NCI-H1417 treated with DMSO at 0.1 percent for 48 hours (cell line): ENCODE data around the gene PEX1.
"Not testable (repeated sequence)": the region's sequence is repeated elsewhere in the genome, so short reads cannot be mapped to it uniquely, and the experiment has no call there.

Source experiments
- DNase-seq: peaks from one replicate; lab custom pipeline; 2025; lab: John Stamatoyannopoulos, UW

The PEX1 gene

DNA sequence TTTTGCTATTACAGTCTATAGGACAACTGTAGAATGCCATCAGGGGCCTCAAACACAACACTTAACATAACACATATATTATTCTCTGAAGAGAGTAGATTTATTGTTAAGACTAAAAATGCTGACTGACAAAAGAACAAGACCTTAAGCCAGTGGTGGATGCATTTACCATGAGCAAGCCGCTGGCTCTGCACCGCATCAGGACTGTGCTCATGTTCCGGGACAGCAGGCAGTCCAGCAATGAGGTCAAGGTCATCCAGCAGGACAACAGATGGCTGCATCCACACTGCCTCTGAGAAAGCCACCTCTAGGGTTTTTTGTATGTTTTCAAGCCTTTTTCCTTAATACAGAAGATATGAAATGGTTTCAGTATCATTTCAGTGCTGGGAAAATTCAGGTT, 23.8 kb downstream of the PEX1 start:
- no peak for DNase-seq

DNA sequence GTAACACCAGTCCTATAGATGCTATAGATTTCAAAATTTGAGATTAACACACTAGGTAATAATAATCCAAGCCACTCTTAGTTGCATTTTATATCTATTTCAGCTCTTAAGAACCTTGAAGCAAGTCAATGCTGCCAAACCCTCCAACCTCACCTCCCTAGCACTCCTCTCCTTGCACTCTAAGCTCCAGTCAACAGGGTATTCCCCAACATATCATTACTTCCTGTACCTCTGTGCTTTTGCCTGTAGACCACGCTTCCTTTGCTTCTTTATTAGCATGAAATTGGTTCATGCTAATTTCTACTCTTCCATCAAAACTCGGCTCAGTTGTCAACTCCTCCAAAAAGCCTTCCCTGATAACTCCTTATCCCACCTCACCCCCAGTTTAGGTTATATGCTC, 24.6 kb downstream of the PEX1 start:
- DNase-seq, result no peak

GRCh38 chr7:92498557-92498956, 29.8 kb downstream of the PEX1 start:
- no peak for DNase-seq

DNA sequence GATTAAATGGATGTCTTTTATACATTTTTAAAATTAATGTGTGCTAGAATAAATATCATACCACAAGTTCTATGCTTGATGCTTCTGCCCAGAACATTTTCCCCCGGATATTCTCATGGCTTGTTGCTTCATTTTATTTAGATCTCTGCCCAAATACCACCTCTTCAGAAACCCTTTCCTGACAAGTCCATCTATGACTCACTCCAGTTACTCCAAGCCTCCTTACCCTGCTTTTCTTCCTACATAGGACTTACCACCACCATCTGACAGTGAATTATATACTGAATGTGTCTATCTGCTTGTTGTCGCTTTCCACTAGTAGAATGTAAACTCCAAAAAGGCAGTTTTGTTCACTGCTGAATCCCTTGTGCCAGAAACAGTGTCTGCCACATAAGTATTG, 31.4 kb downstream of the PEX1 start:
- no peak for DNase-seq

DNA sequence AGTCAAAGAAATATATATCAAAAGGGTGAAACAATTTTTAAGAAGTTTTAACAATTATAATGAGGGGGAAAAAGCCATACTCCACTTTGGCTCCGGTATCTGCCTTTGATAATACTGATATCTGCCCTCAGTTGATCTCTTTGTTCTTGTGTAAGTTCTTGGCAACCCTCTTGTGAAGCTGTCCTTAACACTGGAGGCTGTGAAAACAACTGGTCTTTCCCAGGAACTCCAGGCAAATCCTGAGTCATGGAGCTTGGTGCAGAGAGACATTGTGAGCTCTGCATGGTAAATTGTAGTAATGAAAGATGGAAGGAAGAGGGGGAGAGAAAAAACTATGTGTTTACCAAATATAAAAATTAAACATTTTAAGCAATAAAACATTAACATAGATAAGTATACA, 38.7 kb downstream of the PEX1 start:
- no peak for DNase-seq

GRCh38 chr7:92487804-92488203, 40.5 kb downstream of the PEX1 start:
- no peak for DNase-seq

GRCh38 chr7:92485974-92486373, 42.3 kb downstream of the PEX1 start:
- DNase-seq, result no peak

GRCh38 chr7:92485267-92485892, 42.9 kb downstream of the PEX1 start:
- no peak for DNase-seq

- not testable (repeated sequence) for DNase-seq
Measured at GRCh38 chr7:92484226-92484625, 44.1 kb downstream of the PEX1 start.

DNA sequence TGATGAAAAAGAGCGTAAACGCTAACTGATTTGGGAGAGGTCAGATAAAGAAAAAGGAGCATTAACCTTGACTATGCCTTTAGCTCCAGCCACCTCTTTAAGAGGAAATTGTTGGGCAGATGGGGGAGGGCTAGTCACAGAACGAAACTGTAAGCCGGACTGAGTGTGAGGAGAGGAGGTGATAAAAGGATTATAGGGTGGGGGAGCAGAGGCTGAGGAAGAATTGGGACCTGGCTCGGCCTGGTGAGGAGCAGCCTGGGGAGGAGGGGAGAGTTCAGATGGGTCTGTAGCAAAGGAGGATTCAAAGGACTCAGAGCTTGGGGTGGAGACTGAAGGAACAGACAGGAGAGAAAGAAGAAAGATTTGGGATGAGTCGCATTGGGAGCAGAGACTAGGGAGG, 44.7 kb downstream of the PEX1 start:
- not testable (repeated sequence) for DNase-seq

- DNase-seq, result not testable (repeated sequence)
Measured at GRCh38 chr7:92479146-92479545, 49.2 kb downstream of the PEX1 start.

DNA sequence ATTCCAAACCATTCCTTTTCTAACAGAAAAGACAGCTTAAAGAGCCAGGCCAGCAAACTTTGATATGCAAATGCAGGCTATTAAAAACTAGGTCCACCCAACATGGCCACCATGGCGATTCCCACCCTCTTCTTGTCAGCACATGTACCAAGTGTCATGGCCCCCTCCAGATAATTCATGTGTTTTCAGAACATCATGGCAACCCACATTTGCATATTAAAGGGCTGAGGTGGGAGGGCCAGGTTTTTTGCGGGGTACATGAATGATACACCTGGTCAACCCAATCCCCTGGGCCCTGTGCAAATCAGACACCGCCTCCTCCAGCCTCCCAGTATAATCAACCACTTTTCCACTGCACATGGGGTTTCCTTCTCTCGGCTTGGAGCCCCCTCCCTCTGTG, 49.6 kb downstream of the PEX1 start:
- no peak for DNase-seq

DNA sequence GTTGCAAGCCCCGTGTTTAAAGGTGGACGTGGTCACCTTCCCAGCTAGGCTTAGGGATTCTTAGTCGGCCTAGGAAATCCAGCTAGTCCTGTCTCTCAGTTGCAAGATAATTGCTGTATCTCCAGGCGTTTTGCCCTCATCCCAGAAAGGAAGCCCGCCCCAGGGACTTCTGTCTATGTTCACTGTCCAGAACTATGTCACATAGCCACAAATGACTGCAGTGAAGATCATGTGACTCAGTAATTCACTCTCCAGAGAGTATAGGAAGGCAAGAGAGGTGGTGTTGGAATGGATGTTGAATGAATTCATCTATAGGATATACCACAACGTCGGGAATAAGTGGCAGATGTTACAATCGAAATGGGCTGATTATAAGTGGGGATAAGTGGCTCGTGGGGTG, 50.2 kb downstream of the PEX1 start:
- DNase-seq, result no peak

- not testable (repeated sequence) for DNase-seq
Measured at GRCh38 chr7:92477681-92478080, 50.6 kb downstream of the PEX1 start, which contains the start of gene ERVW-1. Gene ERVW-1, minus strand, starts transcription at chr7:92477946. Its CDS starts 7,565 bp downstream, at chr7:92470381.

DNA sequence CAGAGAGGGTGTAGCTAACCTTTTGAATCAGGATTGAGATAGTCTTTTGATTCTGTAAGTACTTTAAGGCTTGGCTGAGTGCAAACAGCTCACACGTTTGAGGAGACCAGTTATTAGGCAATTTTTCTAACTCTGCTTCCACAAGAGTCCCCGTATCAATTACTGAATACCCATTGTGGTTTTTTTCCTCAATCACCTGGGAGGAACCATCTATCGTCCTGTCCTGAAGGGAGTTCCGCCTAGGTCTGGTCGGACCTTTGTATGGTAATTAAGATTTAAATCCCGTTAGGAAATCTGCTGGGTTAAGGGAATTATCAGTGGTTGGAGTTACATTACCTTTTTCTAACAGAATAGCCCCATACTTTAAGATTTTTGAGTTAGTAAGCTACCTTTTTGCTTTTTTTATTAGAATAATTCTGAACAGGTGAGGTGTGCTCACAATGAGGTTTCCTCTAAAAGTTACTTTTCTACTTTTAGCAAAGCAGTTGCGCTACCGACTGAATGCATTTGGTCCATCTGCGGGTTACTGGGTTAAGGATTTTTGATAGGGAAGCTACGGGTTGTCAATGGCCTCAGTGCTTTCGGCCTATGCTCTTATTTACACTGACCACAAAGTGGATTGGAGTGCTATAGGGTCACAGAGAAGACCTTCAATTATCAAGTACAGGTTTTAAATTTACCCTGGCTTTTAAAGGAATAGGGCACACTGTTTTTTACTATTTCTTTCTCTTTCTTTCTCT, 52.3 kb downstream of the PEX1 start:
- DNase-seq, result not testable (repeated sequence)

DNA sequence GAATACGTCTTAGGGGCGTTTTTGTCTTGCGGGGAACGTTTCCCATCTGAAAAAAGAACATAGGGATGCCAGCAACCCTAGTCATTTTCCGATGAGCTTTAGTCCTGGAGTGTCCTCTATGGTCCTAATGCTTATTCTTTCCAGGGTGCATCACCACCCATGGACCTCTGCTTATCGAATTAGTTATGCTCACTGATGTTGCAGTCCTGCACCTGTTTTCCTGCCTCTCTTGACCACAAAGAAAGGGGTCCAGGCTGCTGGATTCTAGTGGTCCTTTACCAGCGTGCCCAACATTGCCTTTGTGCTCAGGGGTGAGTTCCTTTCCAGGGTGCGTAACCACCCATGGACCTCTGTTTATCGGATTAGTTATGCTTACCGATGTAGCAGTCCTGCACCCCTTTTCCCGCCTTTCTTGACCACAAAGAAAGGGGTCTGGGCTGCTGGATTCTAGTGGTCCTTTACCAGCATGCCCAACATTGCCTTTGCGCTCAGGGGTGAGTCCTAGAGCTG, 53.0 kb downstream of the PEX1 start:
- not testable (repeated sequence) for DNase-seq

- DNase-seq, result not testable (repeated sequence)
Measured at GRCh38 chr7:92473989-92474388, 54.3 kb downstream of the PEX1 start.

DNA sequence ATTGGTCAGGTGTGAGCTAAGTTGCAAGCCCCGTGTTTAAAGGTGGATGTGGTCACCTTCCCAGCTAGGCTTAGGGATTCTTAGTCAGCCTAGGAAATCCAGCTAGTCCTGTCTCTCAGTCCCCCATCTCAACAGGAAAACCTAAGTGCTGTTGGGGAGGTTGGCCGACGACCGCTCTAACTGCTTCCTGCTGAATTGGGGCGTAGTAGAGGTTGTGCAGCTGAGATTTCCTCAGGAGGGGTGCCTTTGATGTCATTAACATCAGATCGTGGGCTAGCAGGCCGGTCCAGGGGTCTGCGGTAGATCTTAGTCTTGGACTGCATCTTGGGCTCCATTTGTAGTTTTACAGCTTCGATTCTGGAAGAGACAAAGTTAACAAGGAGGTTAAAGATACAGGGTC, 59.7 kb downstream of the PEX1 start:
- not testable (repeated sequence) for DNase-seq

GRCh38 chr7:92466682-92467081, 61.6 kb downstream of the PEX1 start:
- DNase-seq, result no peak

- no peak for DNase-seq
Measured at GRCh38 chr7:92464515-92464914, 63.8 kb downstream of the PEX1 start.

DNA sequence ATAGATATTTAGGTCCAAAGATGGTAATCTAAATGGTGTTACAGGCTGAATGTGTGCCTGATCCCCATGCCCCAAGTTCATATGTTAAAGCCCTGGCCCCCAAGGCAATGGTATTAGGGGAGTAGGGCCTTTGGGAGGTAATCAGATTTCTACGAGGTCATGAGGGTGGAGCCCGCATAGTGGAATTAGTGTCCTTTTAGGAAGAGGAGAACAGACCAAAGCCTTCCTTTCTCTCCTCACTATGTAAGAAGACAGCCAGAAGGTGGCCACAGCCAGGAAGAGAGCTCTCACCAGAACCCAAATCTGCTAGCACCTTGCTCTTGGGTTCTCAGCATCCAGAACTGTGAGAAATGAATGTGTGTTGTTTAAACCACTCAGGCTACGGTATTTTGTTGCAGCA, 65.8 kb downstream of the PEX1 start:
- DNase-seq, result no peak

DNA sequence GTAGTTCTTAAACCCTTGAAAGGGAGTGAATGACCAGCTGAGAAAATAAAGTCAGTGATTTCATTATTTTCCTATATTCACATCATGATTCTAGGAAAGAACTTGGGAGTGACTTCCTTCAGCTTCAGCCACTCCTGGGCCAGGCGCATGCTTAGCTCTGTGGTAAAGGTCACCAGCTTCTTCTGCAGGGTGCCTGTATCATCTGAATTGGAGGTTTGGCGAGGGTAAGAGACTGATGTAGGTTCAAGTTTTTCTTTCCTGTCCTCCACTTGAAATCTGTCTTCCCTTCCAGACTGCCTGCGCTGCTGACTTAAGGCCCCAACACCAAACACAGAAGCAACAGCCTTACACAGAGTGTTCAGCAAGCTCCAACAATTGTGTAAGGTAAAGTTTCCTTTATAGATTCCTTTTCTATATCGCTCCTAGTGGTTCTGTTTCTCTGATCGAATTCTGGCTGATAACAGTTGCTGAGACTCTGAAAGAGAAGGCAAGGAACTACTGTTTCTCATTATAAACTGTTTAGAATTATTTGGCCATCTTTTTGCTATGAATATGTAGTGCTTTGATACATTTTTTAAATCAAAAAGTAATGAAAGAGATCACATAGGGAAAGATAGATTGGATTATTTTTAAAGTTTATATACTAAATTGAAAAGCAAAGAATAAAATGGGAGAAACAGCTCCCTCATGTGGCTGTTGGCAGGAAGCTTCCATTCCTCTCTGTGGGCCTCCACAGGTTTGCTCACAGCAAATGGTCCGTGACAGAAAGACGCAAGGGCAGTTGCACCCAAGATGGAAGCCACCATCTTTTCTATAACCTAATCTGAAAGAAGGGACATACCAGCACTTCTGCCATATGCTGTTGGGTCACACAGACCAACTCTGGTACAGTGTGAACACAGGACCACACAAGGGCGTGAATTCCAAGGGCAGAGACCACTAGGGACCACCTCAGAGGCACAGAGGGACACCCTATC, 67.0 kb downstream of the PEX1 start:
- no peak for DNase-seq
